HEK293 (cell line): ENCODE measurements around the gene PER1.

Experiments used
- CTCF ChIA-PET: fragments of 350-600 bp; formaldehyde crosslinking; extraction: SDS; loops from one replicate; lab custom pipeline; 2021; ENCODE audit warnings: antibody characterized with exemption; lab: Yijun Ruan, JAX
- POLR2A ChIA-PET: fragments of 300-600 bp; formaldehyde crosslinking; extraction: SDS; loops from one replicate; lab custom pipeline; 2020; ENCODE audit warnings: antibody characterized with exemption, inconsistent platforms; lab: Yijun Ruan, JAX
- H3K27ac ChIP-seq: fragments of 200-500 bp; sonication (Bioruptor generic); 2 replicates; pipeline ENCODE4 v1.5.1; 2014; ENCODE audit warnings: low read depth, low read length, control low read depth, inconsistent platforms; ENCODE audit errors: extremely low read depth
- H3K36me3 ChIP-seq, 2 experiments: fragments of 200-500 bp in 1 of 2; sonication (Bioruptor generic) in 1 of 2; 1 replicate in 1 of 2; 2 replicates in 1 of 2; pipeline ENCODE4 v1.5.1; 2014 to 2017; ENCODE audit warnings: inconsistent platforms in 2 of 2, low read length in 2 of 2; ENCODE audit not compliant: control insufficient read depth in 2 of 2, insufficient read depth in 1 of 2
- H3K4me1 ChIP-seq: fragments of 200-500 bp; sonication (Bioruptor generic); 2 replicates; pipeline ENCODE4 v1.5.1; 2014; ENCODE audit warnings: mild to moderate bottlenecking, low read length, inconsistent platforms; ENCODE audit not compliant: control insufficient read depth, insufficient read depth
- H3K4me3 ChIP-seq: 2 replicates; pipeline ENCODE4 v1.5.1; 2011; ENCODE audit warnings: low read depth, mild to moderate bottlenecking, control low read depth, low read length, moderate library complexity
- H3K9me3 ChIP-seq: fragments of 200-500 bp; sonication (Bioruptor generic); 2 replicates; pipeline ENCODE4 v1.5.1; 2014; ENCODE audit warnings: low read depth, low read length, inconsistent platforms; ENCODE audit not compliant: control insufficient read depth, insufficient read depth
- KLF7 ChIP-seq: fragments of 450-650 bp; formaldehyde crosslinking; IDR thresholded peaks from 2 replicates; pipeline ENCODE4 v1.5.1; 2016; ENCODE audit warnings: missing biosample characterization, missing genetic modification characterization, borderline replicate concordance
- MYNN ChIP-seq: fragments of 450-650 bp; formaldehyde crosslinking; IDR thresholded peaks from 2 replicates; pipeline ENCODE4 v1.5.1; 2016; ENCODE audit warnings: missing biosample characterization, missing genetic modification characterization, borderline replicate concordance
- PRDM1 ChIP-seq: fragments of 450-650 bp; formaldehyde crosslinking; IDR thresholded peaks from 2 replicates; pipeline ENCODE4; 2016; ENCODE audit warnings: missing biosample characterization, missing genetic modification characterization
- PRDM4 ChIP-seq: fragments of 450-650 bp; formaldehyde crosslinking; IDR thresholded peaks from 2 replicates; pipeline ENCODE4 v1.5.1; 2017; ENCODE audit warnings: missing biosample characterization, missing genetic modification characterization
- ZBTB20 ChIP-seq: fragments of 450-650 bp; formaldehyde crosslinking; IDR thresholded peaks from 2 replicates; pipeline ENCODE4 v1.5.1; 2016; ENCODE audit warnings: missing biosample characterization, missing genetic modification characterization
- ZBTB49 ChIP-seq: fragments of 450-650 bp; formaldehyde crosslinking; IDR thresholded peaks from 2 replicates; pipeline ENCODE4 v1.5.1; 2016; ENCODE audit warnings: missing biosample characterization, missing genetic modification characterization, low read depth
- ZFHX2 ChIP-seq: fragments of 450-650 bp; formaldehyde crosslinking; conservative IDR thresholded peaks from 2 replicates; pipeline ENCODE4 v1.5.1; 2016; ENCODE audit warnings: missing biosample characterization, missing genetic modification characterization
- ZNF157 ChIP-seq: fragments of 450-650 bp; formaldehyde crosslinking; IDR thresholded peaks from 2 replicates; pipeline ENCODE4 v1.5.1; 2016; ENCODE audit warnings: missing biosample characterization, missing genetic modification characterization
- ZNF211 ChIP-seq: fragments of 450-650 bp; formaldehyde crosslinking; IDR thresholded peaks from 2 replicates; pipeline ENCODE4 v1.5.1; 2016; ENCODE audit warnings: low read depth, missing biosample characterization, missing genetic modification characterization
- ZNF335 ChIP-seq: fragments of 450-650 bp; formaldehyde crosslinking; conservative IDR thresholded peaks from 2 replicates; pipeline ENCODE4 v1.5.1; 2016; ENCODE audit warnings: missing biosample characterization, missing genetic modification characterization
- ZNF398 ChIP-seq: fragments of 450-650 bp; formaldehyde crosslinking; IDR thresholded peaks from 2 replicates; pipeline ENCODE4 v1.5.1; 2017; ENCODE audit warnings: missing biosample characterization, missing genetic modification characterization
- ZNF544 ChIP-seq: fragments of 450-650 bp; formaldehyde crosslinking; IDR thresholded peaks from 2 replicates; pipeline ENCODE4 v1.5.0; 2017; ENCODE audit warnings: missing biosample characterization, missing genetic modification characterization
- ZNF664 ChIP-seq: fragments of 450-650 bp; formaldehyde crosslinking; IDR thresholded peaks from 2 replicates; pipeline ENCODE4 v1.5.1; 2016; ENCODE audit warnings: missing biosample characterization, missing genetic modification characterization
- ZNF777 ChIP-seq: fragments of 450-650 bp; formaldehyde crosslinking; IDR thresholded peaks from 2 replicates; pipeline ENCODE4 v1.5.1; 2017; ENCODE audit warnings: missing biosample characterization, missing genetic modification characterization, borderline replicate concordance

The PER1 gene

GRCh38 chr17:8138374-8138671, 13.9 kb downstream of the PER1 start (continued):
- TF ChIP-seq ZNF398 (tag by site-specific recombination) (no peak), ZBTB49 (tag by site-specific recombination) (no peak), ZBTB20 (tag by site-specific recombination) (peak; percentile 48; the same call in 1 of the 2 replicates), PRDM1 (tag by site-specific recombination) (peak; percentile 97), ZNF211 (tag by site-specific recombination) (no peak)

- POLR2A ChIA-PET, result interaction anchor here (0.7 to 4.5 kb wide), 14 partner anchors 13 to 897 kb away, joined by 3 to 31 read pairs (median 4); partner anchors contain the start of genes AURKB, BORCS6 and HES7
- no peaks in the 10 kb centered on the region for H3K9me3 ChIP-seq
These were observed 14.4 kb downstream of the PER1 start for GRCh38 chr17:8137645-8138373.

GRCh38 chr17:8133941-8134340, 18.3 kb downstream of the PER1 start:
- Histone ChIP-seq H3K27ac (no peak overlapping the region), H3K9me3 (no peaks in the 10 kb centered on the region), H3K4me1 (0 out of 2 replicates have a peak, but pooled peaks cover 4% of the 10 kb centered on the region), H3K4me3 (no peak overlapping the region), H3K36me3 (no peaks in the 10 kb centered on the region)
- ChIA-PET CTCF (interaction anchor here (0.6 to 2.0 kb wide), 5 partner anchors 10 to 1407 kb away, joined by 4 to 11 read pairs (median 6); partner anchors contain the start of gene HES7), POLR2A (interaction anchor here (1.4 to 1.5 kb wide), 2 partner anchors 15 to 114 kb away, joined by 3 to 4 read pairs; partner anchors contain the start of gene CTC1)
- TF ChIP-seq ZNF664 (no peak), PRDM4 (tag by site-specific recombination) (peak; percentile 83)

More at GRCh38 chr17:8137645-8138373, 14.4 kb downstream of the PER1 start:
- Histone ChIP-seq H3K4me1 (0 out of 2 replicates have a peak, but pooled peaks cover 4% of the 10 kb centered on the region), H3K4me3 (peak overlapping the region; percentile 28), H3K27ac (peak overlapping the region; percentile 32), H3K36me3 (peaks cover 0 to 29% of the 10 kb centered on the region in 2 experiments; a peak in 1 of 3 replicates)
- CTCF ChIA-PET, result interaction anchor here (0.6 to 7.1 kb wide), 23 partner anchors 10 to 856 kb away, joined by 3 to 91 read pairs (median 5); partner anchors contain the start of genes ALOXE3, HES7, PER1 and TMEM107
- TF ChIP-seq KLF7 (tag by site-specific recombination), result 0 out of 2 replicates have a peak, but pooled peaks have one; percentile 6
- TF ChIP-seq ZNF777, result peak; percentile 33; the same call in 1 of the 2 replicates
- peak; percentile 26; the same call in 1 of the 2 replicates for TF ChIP-seq ZFHX2 (tag by site-specific recombination)
- peak; percentile 89 for TF ChIP-seq ZNF335 (tag by site-specific recombination)
- TF ChIP-seq ZNF544, result no peak
- no peak for TF ChIP-seq ZNF157 (tag by site-specific recombination)
- peak; percentile 16; the same call in 1 of the 2 replicates for TF ChIP-seq MYNN (tag by site-specific recombination)
